CD4-positive, alpha-beta T cell treated with Interleukin-1 beta for 1 hour (primary cell): ENCODE data around the gene ABCG4.
"Not testable (repeated sequence)": the region's sequence is repeated elsewhere in the genome, so short reads cannot be mapped to it uniquely, and the experiment has no call there.

Experiments
- DNase-seq, 2 donors: peaks; one replicate each; pipeline ENCODE4 v3.0.0-alpha.2; 2020 to 2022

ABCG4 gene

DNA sequence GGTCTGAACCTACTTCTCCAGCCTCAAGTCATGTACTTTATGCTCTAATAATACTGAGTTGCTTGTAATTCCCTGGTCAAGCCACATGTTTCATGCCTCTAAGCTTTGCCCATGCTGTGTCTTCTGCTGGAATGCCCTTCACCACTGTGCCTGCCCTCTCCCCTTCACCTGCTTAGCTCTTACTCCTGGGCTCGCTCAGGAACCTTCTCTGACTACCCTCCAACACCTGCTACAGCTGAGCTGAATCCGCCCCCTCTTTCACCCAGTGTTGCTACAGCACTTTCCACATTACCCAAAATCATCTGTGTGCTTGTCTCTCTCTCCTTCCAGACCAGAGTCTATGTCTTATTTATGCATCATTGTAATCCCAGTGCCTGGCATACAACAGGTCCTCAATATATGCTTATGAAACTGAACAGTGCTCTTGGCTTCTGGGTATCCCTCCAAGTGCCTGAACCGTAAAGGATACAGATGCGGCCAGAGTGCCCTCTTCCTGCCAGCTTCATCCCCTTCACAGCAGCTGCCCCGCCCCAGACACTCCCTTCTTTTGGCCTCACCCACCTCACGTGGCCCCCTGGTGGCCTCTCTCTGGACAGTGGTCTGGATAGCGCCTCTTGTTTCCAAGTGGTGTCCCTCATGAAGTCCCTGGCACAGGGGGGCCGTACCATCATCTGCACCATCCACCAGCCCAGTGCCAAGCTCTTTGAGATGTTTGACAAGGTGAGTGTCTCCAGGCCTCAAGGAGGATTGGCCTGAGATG is 7.1 kb downstream of the ABCG4 start:
- no peak for DNase-seq

DNA sequence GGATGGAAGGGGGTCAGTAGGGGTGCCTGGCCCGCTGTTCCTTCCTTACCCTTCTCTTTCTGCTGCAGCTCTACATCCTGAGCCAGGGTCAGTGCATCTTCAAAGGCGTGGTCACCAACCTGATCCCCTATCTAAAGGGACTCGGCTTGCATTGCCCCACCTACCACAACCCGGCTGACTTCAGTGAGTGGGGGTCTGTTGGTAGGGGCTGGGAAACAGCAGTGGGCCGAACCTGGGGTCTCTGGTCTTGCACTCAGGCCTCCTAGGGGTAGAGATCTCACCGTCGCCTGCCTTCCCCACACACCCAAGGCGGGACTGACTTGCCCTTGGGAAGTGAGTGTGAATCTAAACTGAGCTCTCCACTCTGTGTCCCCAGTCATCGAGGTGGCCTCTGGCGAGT is 7.6 kb downstream of the ABCG4 start:
- no peak for DNase-seq

DNA sequence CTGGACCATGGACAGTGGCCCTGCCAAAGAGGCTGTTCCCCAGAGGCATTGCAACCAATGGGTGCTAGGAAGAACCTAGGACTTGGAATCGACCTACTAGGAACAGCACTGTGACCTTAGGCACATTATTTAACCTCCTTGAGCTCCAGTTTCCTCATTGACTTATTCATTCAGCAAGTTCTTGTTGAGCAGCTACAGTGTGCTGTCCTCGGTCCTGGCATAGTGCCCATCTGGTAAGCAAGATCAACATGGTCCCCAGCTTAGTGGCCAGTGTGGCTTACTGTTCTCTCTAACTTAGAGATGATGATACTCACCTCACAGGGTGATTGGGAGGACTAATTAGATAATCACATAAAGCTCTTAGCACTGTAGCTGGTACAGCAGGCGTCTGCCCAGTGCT is 8.2 kb downstream of the ABCG4 start:
- no peak for DNase-seq

DNA sequence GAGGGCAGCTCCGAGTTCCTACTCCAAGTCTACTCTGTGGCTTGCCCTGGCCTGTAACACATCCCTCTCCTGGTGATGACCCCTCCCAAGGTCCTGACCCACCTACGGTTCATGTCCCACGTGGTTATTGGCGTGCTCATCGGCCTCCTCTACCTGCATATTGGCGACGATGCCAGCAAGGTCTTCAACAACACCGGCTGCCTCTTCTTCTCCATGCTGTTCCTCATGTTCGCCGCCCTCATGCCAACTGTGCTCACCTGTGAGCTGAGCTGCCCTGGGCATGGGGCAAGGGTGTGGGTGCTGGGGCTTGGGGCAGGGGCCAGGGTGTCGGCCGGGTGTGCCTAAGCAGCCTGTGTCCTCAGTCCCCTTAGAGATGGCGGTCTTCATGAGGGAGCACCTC is 9.6 kb downstream of the ABCG4 start:
- no peak for DNase-seq

DNA sequence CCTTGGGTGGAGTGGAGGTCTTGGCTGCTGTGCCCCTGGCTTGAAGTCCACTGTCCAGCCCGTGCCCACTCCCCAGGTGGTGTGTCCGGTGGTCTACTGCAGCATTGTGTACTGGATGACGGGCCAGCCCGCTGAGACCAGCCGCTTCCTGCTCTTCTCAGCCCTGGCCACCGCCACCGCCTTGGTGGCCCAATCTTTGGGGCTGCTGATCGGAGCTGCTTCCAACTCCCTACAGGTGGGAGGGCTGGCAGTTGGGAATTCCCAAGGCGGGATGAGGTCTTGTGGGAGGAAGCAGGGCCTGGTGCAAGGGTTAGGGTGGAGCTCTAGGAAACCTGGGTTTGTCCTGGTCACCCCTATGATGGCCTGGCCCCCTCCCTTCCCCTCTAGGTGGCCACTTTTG is 11.3 kb downstream of the ABCG4 start:
- DNase-seq: no peak

DNA sequence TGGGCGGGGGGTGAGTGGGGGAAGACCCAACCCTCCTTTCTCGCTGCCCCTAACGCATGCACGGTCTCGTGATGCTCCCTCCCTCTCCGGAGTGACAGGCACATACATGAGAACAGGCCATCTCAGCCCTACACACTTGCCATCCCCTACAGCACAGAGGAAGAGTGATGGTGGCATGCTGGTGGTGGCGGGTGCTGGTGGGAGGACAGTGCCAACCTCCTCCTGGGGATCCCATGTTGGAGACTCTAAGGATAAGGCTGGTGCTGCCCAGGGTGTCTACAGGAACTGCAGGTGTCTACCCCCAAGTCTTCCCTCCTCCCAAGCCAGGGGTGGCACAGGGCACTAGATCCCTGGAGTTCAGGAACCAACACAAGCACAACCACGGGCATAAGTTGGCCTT is 13.0 kb downstream of the ABCG4 start:
- DNase-seq: no peak

DNA sequence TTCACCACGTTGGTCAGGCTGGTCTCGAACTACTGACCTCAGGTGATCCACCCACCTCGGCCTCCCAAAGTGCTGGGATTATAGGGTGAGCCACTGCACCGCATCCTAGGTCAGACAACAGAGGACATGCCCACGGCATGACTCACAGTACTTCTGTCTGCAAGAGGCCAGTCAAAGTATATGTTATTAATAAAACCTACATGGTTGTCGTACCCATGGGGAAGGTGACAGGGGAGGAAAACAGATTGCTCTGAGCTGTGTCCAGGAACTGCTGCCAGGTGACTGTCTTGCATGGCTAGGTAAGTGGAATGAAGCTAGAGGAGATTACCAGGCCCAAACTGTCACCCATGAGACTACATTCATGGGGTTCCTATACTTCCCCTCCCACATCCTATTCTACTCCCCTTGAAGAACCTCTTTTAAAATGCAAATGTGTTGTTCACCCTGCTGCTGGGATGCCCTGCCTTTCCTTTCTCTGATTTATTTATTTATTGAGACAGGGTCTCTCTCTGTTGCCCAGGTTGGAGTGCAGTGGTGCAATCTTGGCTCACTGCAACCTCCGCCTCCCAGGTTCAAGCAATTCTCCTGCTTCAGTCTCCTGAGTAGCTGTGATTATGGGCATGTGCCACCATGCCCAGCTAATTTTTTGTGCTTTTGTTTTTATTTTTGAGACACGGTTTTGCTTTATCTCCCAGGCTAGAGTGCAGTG is 17.7 kb downstream of the ABCG4 start:
- no peak for DNase-seq

DNA sequence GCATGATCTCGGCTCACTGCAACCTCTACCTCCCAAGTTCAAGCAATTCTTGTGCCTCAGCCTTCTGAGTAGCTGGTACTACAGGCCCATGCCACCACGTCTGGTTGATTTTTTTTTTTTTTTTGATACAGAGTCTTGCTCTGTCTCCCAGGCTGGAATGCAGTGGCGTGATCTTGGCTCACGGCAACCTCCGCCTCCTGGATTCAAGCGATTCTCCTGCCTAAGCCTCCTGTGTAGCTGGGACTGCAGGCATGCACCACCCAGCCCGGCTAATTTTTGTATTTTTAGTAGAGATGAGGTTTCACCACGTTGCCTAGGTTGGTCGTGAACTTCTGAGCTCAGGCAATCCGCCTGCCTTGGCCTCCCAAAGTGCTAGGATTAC is 18.2 kb downstream of the ABCG4 start:
- not testable (repeated sequence) for DNase-seq

DNA sequence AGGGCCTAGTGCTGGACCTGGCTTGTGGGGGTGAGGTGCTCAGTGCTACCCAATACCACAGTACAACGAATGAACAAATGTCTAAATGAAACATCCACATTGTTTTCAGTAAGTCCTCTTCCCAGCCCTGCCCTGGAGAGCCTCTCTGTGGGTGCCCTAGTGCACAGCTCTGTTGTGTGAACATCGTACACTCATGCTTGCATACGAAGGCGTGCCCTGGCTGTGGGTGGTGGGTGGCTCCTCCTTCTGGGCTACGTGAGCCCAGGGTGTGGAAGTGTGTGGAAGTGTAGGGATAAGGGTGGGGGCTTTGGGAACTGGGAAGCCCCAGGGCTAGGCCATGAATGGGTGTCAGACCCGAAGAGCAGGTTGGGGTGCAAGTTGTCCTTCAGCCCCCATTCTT is 19.1 kb downstream of the ABCG4 start:
- DNase-seq: no peak

DNA sequence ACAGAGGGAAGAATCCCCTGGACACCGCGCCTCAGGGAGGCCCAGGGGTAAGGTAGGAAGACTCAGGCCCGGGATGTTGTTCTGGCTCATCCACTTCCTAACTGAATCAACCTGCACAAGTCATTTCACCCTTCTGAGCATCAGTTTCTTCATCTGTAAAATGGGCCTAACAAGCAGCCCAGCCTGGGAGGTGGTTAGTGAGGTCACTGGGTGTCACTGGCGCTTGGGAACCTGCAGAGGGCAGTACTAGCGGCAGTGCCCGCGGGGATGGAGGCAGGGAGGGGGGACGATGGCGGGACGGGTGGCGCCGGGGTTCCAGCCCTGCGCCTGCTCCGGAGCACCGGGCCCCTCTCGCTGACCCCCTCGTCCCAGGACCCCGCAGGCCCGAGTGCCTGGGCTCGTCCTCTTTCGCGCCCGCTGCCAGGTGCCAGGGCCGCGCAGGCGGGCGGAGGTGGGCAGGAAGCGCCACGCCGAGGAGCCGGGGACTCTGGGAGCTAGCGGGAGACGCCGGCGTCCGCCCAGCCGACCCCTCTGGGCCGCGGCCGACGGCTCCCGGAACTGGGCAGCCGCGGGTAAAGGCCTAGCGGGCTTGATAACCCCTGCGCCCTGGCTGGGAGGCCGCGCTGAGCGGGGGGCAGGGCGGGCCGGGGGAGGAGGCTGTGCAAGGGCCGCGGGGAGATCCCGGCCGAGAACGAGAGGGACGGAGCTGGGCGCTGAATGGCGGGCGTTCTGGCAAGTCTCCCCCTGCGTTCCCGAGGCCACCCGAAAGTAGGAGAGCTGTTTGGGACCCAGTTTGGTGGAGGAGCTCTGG is 19.8 kb downstream of the ABCG4 start, which contains the start of gene NLRX1:
NLRX1 (plus strand) TSS at position 255 of the 811 bp plus-strand sequence. CDS start 2,679 bp downstream, outside the sequence.
- DNase-seq: peak; percentile 85 to 86

DNA sequence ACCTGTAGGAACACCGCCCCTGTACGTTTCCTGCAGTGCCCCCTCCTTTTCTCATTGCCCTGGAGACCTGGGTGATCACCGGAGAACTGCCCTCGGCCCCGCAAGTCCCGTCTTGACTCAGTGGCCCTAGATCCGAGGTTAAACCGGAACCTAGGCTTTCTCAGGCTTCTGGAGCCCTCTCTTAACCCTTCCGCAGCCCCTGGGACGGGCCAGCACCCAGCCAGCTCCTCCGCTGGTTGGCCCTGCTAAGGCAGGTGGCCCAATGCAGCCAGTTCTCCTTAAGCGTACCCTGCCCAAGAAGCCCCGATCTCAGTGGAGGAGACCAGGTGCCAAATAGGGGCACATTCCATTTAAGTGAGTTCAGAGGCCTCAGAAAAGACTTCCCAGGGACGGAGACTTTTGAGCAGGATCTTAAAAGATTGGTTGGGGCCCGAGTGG is 20.4 kb downstream of the ABCG4 start:
- DNase-seq: peak; percentile 15 to 17

DNA sequence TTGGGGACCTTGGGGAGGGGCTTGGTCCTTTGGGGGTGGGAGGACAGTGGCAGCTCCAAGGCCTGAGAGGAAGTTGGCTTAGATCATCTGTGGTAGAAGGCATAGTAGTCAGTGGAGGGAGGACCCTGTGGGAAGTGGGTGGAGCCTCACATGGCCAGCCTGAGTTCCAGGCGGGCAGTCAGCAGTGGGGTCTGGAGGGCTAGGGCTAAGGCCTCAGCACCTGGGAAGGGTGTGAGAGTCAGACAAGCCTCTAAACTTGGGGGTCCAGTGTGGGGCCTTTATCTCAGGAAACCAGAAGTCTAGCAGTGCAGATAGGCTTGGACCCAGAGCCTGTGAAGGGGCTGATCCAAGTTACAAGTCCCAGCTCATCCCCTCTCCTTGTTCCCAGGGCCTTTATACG is 23.7 kb downstream of the ABCG4 start:
- DNase-seq: peak in 1 of 2 donors; percentile 13

DNA sequence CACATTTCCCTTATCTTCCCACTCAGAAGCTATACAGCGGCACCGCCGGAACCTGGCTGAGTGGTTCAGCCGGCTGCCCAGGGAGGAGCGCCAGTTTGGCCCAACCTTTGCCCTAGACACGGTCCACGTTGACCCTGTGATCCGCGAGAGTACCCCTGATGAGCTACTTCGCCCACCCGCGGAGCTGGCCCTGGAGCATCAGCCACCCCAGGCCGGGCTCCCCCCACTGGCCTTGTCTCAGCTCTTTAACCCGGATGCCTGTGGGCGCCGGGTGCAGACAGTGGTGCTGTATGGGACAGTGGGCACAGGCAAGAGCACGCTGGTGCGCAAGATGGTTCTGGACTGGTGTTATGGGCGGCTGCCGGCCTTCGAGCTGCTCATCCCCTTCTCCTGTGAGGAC is 24.6 kb downstream of the ABCG4 start:
- no peak for DNase-seq

DNA sequence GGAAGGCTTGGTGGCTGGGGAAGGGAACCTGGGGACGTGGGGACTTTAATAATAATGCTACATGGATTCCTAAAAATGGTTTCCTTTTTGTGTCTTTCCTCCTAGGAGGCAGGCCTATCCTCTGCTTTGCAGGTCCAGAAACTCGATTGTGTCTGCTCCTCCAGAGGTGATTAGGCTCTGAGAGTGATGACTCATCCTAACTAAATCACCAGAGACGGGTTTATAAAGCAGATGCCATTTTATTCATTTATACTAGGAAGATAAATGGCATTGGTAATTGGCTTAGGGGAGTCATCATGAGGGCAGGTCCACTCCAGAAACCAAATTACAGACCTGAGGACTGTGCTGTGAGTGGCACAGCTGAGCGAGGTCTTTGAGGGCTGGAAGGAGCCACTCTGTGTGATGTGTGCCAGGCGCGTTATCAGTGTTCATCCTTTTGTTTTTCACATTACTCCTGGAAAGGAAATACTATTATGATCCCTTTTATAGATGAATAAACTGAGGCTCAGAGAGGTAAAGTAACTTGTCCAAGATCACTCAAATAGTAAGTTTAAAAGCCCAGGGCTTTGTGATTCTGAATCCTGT is 26.7 kb downstream of the ABCG4 start:
- no peak for DNase-seq

DNA sequence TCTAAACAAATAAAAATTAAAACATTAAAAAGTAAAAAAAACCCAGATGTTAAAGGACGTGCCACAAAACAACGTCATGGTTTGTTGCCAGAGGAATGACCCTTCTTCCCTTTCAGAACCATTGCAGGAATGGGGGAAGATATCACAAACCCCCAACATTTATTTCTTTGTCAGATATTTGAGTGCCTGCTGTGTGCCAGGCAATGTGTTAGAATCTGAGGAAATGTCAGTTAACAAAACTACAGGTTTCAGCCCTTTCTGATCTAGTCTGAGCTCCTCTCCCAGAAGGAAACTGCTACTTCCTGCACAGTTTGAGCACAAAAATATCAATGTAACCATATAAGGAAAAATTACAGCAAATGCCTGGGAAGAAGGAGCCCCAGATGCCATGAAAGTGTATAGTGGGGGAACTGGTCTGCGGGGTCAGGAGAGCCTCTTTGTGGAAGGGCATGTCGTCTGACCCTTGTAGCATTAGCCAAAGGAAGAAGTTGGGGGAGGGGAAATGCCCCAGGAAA is 29.4 kb downstream of the ABCG4 start:
- DNase-seq: no peak

DNA sequence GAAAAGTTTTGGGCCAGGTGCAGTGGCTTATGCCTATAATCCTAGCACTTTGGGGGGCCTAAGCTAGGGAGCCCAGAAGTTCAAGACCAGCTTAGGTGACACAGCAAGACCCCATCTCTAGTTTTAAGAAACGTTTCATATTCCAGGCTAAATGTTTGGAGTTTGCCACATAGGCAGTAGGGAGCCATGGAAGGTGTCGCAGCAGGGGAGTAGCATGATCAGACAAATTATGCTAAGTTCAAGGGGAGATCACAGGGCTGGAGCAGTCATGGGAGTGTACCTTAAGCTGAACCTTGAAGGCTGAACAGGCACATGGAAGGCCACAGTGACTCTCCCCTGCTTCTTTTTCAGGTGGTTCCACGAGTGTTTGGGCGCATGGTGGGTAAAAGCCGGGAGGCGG is 30.5 kb downstream of the ABCG4 start:
- DNase-seq: no peak

DNA sequence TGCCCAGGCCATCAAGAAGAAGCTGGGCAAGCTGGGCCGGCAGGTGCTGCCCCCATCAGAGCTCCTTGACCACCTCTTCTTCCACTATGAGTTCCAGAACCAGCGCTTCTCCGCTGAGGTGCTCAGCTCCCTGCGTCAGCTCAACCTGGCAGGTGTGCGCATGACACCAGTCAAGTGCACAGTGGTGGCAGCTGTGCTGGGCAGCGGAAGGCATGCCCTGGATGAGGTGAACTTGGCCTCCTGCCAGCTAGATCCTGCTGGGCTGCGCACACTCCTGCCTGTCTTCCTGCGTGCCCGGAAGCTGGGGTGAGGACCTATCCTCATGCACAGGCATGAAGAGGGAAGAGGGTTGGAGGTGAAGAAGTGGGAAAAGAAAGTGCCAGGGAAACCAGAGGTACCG is 31.1 kb downstream of the ABCG4 start:
- no peak for DNase-seq

DNA sequence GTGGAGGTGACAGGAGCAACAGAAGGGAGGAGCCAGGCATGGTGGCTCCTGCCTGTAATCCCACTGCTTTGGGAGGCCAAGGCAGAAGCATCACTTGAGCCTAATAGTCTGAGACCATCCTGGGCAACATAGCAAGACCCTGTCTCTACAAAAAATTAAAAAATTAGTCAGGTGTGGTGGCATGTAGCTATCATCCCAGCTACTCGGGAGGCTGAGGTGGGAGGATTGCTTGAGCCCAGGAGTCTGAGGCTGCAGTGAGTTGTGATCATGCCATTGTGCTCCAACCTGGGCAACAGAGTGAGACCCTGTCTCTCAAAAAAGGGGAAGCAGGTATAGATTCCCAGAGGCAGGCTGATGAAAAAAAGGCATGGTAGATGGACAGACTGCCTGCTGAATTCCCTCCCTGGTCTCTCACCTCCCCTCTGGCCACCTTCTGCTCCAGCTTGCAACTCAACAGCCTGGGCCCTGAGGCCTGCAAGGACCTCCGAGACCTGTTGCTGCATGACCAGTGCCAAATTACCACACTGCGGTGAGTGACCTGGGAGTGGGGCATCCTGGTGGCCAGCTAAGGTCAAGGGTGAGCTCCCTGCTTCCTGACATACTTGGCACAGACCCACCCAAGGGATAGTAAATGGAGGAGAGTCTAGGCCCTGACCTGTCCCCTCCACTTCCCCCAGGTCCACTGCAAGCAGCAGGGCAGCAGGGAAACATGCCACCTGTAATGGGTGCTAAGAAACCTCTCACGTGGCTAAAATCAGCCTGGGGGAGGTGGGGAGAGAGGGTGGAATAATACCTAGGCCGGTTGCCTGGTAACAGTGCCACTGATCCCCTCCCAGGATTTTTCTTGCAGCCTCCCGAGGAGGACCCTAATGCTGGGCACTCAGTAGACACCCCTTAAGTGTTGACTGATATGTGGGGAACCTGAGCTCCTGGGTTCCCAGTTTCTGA is 32.2 kb downstream of the ABCG4 start:
- no peak for DNase-seq

DNA sequence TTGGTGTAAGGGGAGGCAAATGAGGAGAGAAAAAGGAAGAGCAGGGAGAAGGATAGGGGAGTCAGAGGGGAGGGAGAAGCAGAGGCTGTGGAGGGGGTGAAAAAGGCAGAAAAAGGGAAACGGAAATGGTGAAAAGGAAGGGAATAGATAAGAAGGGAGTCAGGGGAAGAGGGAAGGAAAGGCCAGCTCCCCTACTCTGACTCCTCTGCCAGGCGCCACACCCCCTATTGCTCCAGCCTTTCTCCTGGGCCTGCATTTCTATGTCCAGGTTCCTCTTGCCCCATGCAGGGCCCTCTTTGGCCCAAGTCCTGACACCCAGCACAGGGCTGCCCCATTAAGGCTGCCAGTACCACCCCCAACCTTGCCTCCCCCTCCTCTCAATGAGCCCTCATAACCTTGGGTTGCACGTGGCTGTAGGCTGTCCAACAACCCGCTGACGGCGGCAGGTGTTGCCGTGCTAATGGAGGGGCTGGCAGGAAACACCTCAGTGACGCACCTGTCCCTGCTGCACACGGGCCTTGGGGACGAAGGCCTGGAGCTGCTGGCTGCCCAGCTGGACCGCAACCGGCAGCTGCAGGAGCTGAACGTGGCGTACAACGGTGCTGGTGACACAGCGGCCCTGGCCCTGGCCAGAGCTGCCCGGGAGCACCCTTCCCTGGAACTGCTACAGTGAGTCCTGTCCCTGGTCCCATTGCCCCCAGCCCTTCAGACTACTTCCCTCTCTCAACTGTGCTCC is 33.0 kb downstream of the ABCG4 start:
- no peak for DNase-seq

DNA sequence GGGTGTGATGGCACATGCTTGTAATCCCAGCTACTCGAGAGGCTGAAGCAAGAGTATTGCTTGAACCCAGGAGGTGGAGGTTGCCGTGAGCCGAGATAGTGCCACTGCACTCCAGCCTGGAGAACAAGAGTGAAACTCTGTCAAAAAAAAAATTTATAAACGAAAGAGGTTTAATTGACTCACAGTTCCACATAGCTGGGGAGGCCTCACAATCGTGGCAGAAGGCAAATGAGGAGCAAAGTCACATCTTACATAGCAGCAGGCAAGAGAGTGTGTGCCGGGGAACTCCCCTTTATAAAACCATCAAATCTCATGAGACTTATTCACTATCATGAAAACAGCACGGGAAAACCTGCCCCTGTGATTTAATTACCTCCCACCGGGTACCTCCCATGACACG is 35.5 kb downstream of the ABCG4 start:
- not testable (repeated sequence) for DNase-seq
